Coronary artery (tissue), 2 donors: Measurements from ENCODE around the gene MOB2.
A peak's percentile ranks its signal among the peaks of the same experiment; 100 is the strongest.
"Not testable (repeated sequence)": the region's sequence is repeated elsewhere in the genome, so short reads cannot be mapped to it uniquely, and the experiment has no call there.

Experiments used
- DNase-seq: peaks from one replicate; pipeline ENCODE4 v3.0.0-alpha.2; 2017; ENCODE audit warnings: low spot score
- H3K27ac ChIP-seq, 2 donors: fragments of 200-600 bp; sonication (generic); one replicate each; pipeline ENCODE4 v1.5.1; 2016 to 2019
- H3K4me3 ChIP-seq: fragments of 200-600 bp; sonication (generic); 2 replicates; pipeline ENCODE4 v1.5.1; 2016; ENCODE audit warnings: mild to moderate bottlenecking, moderate library complexity
- CTCF ChIP-seq: fragments of 200-600 bp; sonication (generic); IDR thresholded peaks from one replicate; pipeline ENCODE4 v1.5.1; 2019; ENCODE audit warnings: antibody characterized with exemption

MOB2 gene

GRCh38 chr11:1513326-1514296 is 27.0 kb upstream of the MOB2 start:
- Histone ChIP-seq H3K4me3 (no peak overlapping the region), H3K27ac (peak overlapping the region in 1 of 2 donors; percentile 15)
- TF ChIP-seq CTCF = no peak
- DNase-seq = no peak

- not testable (repeated sequence) for DNase-seq, H3K4me3 ChIP-seq
- H3K27ac ChIP-seq = peak overlapping the region in 1 of 2 donors; percentile 45
These were observed 26.1 kb upstream of the MOB2 start for GRCh38 chr11:1512531-1513258.

- no peak overlapping the region for H3K4me3 ChIP-seq
- H3K27ac ChIP-seq = peak overlapping the region in 1 of 2 donors; percentile 8
- DNase-seq = no peak
- no peak for TF ChIP-seq CTCF
These were observed 25.4 kb upstream of the MOB2 start for GRCh38 chr11:1511937-1512496.

- peak overlapping the region in 1 of 2 donors; percentile 9 for H3K27ac ChIP-seq
- no peak overlapping the region for H3K4me3 ChIP-seq
- no peak for DNase-seq
- no peak for TF ChIP-seq CTCF
These were observed 24.3 kb upstream of the MOB2 start for GRCh38 chr11:1510928-1511327.

GRCh38 chr11:1510351-1510750 is 23.8 kb upstream of the MOB2 start:
- not testable (repeated sequence) for DNase-seq

GRCh38 chr11:1509626-1510255 is 23.2 kb upstream of the MOB2 start:
- TF ChIP-seq CTCF = no peak
- no peak overlapping the region for H3K4me3 ChIP-seq
- peak overlapping the region; percentile 80 to 85 for H3K27ac ChIP-seq
- no peak for DNase-seq

More at GRCh38 chr11:1510351-1510750, 23.8 kb upstream of the MOB2 start:
- H3K27ac ChIP-seq, H3K4me3 ChIP-seq: not testable (repeated sequence)

GRCh38 chr11:1508986-1509385 is 22.4 kb upstream of the MOB2 start:
- Histone ChIP-seq H3K27ac (peak overlapping the region; percentile 80 to 85), H3K4me3 (no peak overlapping the region)
- DNase-seq = no peak
- no peak for TF ChIP-seq CTCF
